ENCODE measurements around the gene HMGCR.

Gene HMGCR

GRCh38 chr5:75389430-75389829, 52.4 kb downstream of the HMGCR start:
- DNase-seq, result no peak

- DNase-seq, result no peak
Observed at GRCh38 chr5:75395277-75395676, 58.3 kb downstream of the HMGCR start.

GRCh38 chr5:75405296-75405695, 68.3 kb downstream of the HMGCR start:
- no peak for DNase-seq
